Measurements from ENCODE around the gene CD274. TPM values are rescaled to one million over a fixed set of nuclear protein-coding genes. Genes with fewer than 3 reads are reported as not detected.

CD274 gene
- total and polyA plus RNA-seq, 2 experiments from 2014 or later: not detected

DNA sequence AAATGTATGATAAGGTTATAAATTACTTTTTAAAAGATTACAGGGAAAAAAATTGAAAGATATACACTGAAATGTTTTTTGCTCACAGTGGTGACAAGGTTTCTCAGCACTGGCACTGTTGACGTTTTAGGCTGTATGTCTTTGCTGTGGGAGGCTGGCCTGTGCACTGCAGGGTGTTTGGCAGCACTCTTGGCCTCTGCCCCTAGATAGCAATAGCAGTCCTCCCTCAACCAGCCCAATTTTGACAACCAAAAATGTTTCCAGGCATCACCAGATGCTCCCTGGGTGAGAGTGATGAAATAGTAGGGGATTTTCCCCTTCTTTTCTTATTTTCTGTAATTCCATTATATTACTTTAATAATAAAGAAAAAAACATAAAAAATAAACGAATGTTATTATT is 3.3 kb downstream of the CD274 start (continued):
- TF ChIP-seq, protein P1, sequence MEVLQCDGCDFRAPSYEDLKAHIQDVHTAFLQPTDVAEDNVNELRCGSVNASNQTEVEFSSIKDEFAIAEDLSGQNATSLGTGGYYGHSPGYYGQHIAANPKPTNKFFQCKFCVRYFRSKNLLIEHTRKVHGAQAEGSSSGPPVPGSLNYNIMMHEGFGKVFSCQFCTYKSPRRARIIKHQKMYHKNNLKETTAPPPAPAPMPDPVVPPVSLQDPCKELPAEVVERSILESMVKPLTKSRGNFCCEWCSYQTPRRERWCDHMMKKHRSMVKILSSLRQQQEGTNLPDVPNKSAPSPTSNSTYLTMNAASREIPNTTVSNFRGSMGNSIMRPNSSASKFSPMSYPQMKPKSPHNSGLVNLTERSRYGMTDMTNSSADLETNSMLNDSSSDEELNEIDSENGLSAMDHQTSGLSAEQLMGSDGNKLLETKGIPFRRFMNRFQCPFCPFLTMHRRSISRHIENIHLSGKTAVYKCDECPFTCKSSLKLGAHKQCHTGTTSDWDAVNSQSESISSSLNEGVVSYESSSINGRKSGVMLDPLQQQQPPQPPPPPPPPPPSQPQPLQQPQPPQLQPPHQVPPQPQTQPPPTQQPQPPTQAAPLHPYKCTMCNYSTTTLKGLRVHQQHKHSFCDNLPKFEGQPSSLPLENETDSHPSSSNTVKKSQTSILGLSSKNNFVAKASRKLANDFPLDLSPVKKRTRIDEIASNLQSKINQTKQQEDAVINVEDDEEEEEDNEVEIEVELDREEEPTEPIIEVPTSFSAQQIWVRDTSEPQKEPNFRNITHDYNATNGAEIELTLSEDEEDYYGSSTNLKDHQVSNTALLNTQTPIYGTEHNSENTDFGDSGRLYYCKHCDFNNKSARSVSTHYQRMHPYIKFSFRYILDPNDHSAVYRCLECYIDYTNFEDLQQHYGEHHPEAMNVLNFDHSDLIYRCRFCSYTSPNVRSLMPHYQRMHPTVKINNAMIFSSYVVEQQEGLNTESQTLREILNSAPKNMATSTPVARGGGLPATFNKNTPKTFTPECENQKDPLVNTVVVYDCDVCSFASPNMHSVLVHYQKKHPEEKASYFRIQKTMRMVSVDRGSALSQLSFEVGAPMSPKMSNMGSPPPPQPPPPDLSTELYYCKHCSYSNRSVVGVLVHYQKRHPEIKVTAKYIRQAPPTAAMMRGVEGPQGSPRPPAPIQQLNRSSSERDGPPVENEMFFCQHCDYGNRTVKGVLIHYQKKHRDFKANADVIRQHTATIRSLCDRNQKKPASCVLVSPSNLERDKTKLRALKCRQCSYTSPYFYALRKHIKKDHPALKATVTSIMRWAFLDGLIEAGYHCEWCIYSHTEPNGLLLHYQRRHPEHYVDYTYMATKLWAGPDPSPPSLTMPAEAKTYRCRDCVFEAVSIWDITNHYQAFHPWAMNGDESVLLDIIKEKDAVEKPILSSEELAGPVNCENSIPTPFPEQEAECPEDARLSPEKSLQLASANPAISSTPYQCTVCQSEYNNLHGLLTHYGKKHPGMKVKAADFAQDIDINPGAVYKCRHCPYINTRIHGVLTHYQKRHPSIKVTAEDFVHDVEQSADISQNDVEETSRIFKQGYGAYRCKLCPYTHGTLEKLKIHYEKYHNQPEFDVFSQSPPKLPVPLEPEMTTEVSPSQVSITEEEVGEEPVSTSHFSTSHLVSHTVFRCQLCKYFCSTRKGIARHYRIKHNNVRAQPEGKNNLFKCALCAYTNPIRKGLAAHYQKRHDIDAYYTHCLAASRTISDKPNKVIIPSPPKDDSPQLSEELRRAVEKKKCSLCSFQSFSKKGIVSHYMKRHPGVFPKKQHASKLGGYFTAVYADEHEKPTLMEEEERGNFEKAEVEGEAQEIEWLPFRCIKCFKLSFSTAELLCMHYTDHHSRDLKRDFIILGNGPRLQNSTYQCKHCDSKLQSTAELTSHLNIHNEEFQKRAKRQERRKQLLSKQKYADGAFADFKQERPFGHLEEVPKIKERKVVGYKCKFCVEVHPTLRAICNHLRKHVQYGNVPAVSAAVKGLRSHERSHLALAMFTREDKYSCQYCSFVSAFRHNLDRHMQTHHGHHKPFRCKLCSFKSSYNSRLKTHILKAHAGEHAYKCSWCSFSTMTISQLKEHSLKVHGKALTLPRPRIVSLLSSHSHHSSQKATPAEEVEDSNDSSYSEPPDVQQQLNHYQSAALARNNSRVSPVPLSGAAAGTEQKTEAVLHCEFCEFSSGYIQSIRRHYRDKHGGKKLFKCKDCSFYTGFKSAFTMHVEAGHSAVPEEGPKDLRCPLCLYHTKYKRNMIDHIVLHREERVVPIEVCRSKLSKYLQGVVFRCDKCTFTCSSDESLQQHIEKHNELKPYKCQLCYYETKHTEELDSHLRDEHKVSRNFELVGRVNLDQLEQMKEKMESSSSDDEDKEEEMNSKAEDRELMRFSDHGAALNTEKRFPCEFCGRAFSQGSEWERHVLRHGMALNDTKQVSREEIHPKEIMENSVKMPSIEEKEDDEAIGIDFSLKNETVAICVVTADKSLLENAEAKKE (CRISPR knock-in tag; IDR thresholded peaks at IDR 0.05): no peak
- TF ChIP-seq NANOG (IDR thresholded peaks at IDR 0.05; ENCODE audit: borderline replicate concordance) (no peak), POLR2AphosphoS5 (IDR thresholded peaks at IDR 0.05; ENCODE audit: low read depth) (no peak), ZNF331 (CRISPR knock-in tag; IDR thresholded peaks at IDR 0.05; ENCODE audit: low read depth) (no peak), STAT1 (IDR thresholded peaks at IDR 0.05; ENCODE audit: unreplicated experiment) (no peak), EZH2 (IDR thresholded peaks at IDR 0.05; ENCODE audit: low read depth, unreplicated experiment) (no peak), JUNB (IDR thresholded peaks at IDR 0.05; ENCODE audit: unreplicated experiment) (no peak)
- TF ChIP-seq, protein P2, sequence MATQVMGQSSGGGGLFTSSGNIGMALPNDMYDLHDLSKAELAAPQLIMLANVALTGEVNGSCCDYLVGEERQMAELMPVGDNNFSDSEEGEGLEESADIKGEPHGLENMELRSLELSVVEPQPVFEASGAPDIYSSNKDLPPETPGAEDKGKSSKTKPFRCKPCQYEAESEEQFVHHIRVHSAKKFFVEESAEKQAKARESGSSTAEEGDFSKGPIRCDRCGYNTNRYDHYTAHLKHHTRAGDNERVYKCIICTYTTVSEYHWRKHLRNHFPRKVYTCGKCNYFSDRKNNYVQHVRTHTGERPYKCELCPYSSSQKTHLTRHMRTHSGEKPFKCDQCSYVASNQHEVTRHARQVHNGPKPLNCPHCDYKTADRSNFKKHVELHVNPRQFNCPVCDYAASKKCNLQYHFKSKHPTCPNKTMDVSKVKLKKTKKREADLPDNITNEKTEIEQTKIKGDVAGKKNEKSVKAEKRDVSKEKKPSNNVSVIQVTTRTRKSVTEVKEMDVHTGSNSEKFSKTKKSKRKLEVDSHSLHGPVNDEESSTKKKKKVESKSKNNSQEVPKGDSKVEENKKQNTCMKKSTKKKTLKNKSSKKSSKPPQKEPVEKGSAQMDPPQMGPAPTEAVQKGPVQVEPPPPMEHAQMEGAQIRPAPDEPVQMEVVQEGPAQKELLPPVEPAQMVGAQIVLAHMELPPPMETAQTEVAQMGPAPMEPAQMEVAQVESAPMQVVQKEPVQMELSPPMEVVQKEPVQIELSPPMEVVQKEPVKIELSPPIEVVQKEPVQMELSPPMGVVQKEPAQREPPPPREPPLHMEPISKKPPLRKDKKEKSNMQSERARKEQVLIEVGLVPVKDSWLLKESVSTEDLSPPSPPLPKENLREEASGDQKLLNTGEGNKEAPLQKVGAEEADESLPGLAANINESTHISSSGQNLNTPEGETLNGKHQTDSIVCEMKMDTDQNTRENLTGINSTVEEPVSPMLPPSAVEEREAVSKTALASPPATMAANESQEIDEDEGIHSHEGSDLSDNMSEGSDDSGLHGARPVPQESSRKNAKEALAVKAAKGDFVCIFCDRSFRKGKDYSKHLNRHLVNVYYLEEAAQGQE (IDR thresholded peaks at IDR 0.05; ENCODE audit: unreplicated experiment): no peak
